ENCODE results near the gene ELOVL5.

DNA sequence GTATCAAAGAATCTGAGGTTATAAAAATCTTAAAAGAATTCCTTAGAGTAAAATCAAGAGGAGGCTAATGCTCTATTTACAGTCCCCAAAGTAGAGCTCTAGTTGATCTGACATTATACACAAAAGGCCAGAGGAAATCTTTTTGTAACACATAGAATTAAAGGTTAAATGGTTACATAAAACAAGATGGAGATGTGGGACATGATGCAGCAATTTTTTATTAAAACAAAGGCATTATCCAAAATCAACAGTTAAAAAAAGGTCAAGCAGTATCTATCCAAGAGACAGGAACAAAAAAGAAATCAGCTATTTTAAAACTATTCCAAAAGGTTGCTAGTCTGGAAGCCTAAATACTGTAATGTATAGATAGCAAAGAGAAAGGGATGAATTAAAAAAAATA, 20.4 kb downstream of the ELOVL5 start:
- TF ChIP-seq CTCF (IDR thresholded peaks at IDR 0.05; ENCODE audit: low read length) (no peak), EZH2phosphoT487 (IDR thresholded peaks at IDR 0.05; ENCODE audit: low read length) (no peak), EZH2 (optimal IDR thresholded peaks at IDR 0.05; ENCODE audit: low read depth, low read length) (no peak)

Measured in MM.1S (cell line).